NCI-H2227 treated with DMSO at 0.1 percent for 48 hours (cell line): Measurements from ENCODE around the gene RIN1.

Experiments used
- DNase-seq: peaks from one replicate; lab custom pipeline; 2025; lab: John Stamatoyannopoulos, UW

Gene RIN1

DNA sequence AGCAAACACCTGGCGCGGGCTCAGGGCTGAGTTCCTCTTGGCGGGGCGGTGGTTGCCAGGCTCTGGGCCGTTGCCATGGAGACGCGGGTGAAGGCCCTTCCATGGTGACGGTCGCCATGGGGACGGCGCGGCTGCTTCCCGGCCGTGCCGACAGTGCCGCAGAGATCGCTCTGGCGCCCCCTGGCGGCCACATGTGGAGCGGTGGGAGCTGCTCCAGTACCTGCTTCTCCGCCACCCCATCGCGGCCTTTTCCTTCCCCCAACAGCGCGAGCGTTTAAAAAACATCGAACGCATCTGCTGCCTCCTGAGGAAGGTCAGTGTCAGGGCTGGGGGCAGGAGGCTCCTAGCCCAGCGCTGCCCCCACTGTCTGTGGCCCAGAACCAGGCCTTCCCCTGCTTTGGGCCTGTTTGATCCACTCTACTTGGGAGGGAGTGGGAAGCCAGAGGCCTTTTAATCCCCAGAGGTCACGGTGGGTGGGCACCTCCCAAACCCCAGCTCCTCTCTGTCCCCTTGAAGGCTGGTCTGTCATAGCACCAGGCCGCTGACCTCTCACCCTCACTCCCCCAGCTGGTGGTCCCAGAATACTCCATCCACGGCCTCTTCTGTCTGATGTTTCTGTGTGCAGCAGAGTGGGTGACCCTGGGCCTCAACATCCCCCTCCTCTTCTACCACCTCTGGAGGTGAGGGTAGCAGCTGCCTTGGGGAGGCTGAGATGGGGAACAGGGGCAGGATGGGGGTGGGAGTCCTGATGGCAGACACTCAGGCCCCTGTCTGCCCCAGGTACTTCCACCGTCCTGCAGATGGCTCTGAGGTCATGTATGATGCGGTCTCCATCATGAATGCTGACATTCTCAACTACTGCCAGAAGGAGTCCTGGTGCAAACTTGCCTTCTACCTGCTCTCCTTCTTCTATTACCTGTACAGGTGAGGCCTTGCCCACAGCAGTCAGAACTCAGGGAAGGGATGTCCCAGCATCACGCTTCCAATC, 53.5 kb downstream of the RIN1 start:
- peak; percentile 95 for DNase-seq
